Keratinocyte (primary cell): Measurements from ENCODE around the gene SFXN1. TPM values are rescaled to one million over a fixed set of nuclear protein-coding genes. Genes with fewer than 3 reads are reported as not detected.

Source experiments
- DNase-seq: peaks from one replicate; pipeline ENCODE4 v3.0.0-alpha.2; 2011; ENCODE audit warnings: low read depth, missing footprints, low spot score
- FAIRE-seq: peaks from 2 replicates; lab custom pipeline; 2011; peaks lifted over from hg19 to GRCh38; lab: Jason Lieb, UNC
- H2AFZ ChIP-seq: 2 replicates; pipeline ENCODE4 v1.6.0; 2012; ENCODE audit warnings: low read length, control low read depth, inconsistent platforms; ENCODE audit not compliant: control insufficient read depth
- H3K27ac ChIP-seq: 2 replicates; pipeline ENCODE4 v1.5.1; 2011; ENCODE audit warnings: low read length; ENCODE audit not compliant: control insufficient read depth, insufficient read depth
- H3K27me3 ChIP-seq: 3 replicates; pipeline ENCODE4 v1.6.0; 2011; ENCODE audit warnings: low read length; ENCODE audit not compliant: control insufficient read depth, insufficient read depth; ENCODE audit errors: extremely low read depth
- H3K36me3 ChIP-seq, 2 experiments: 2 replicates in 1 of 2; 3 replicates in 1 of 2; pipeline ENCODE4 v1.5.1; 2011; ENCODE audit warnings: low read length in 2 of 2, mild to moderate bottlenecking in 1 of 2; ENCODE audit not compliant: control insufficient read depth in 2 of 2, insufficient read depth in 2 of 2; ENCODE audit errors: extremely low read depth in 1 of 2
- H3K4me1 ChIP-seq: 3 replicates; pipeline ENCODE4 v1.5.1; 2011; ENCODE audit warnings: low read length; ENCODE audit not compliant: control insufficient read depth, insufficient read depth; ENCODE audit errors: extremely low read depth
- H3K4me2 ChIP-seq: 3 replicates; pipeline ENCODE4 v1.6.0; 2011; ENCODE audit warnings: low read depth, low read length; ENCODE audit not compliant: control insufficient read depth, insufficient read depth; ENCODE audit errors: extremely low read depth
- H3K4me3 ChIP-seq, 3 experiments: fragments of 200-600 bp in 1 of 3; sonication (generic) in 1 of 3; 2 replicates in 2 of 3; 3 replicates in 1 of 3; pipeline ENCODE4 v1.5.1; 2011 to 2016; ENCODE audit warnings: low read length in 3 of 3, mild to moderate bottlenecking in 3 of 3, control low read depth in 2 of 3, inconsistent platforms in 1 of 3, low read depth in 1 of 3, mixed read lengths in 1 of 3, mixed run types in 1 of 3, moderate library complexity in 1 of 3; ENCODE audit not compliant: control insufficient read depth in 2 of 3, insufficient read depth in 2 of 3; ENCODE audit errors: extremely low read depth in 1 of 3
- H3K79me2 ChIP-seq: 2 replicates; pipeline ENCODE4 v1.6.0; 2012; ENCODE audit warnings: low read length; ENCODE audit not compliant: control insufficient read depth, insufficient read depth
- H3K9ac ChIP-seq: 3 replicates; pipeline ENCODE4 v1.6.0; 2011; ENCODE audit warnings: low read length; ENCODE audit not compliant: control insufficient read depth, insufficient read depth; ENCODE audit errors: extremely low read depth
- H3K9me1 ChIP-seq: 3 replicates; pipeline ENCODE4 v1.6.0; 2011; ENCODE audit warnings: low read length; ENCODE audit not compliant: control insufficient read depth, insufficient read depth; ENCODE audit errors: extremely low read depth
- H3K9me3 ChIP-seq: 2 replicates; pipeline ENCODE4 v1.5.1; 2012; ENCODE audit warnings: low read depth, low read length; ENCODE audit not compliant: control insufficient read depth
- H4K20me1 ChIP-seq: 3 replicates; pipeline ENCODE4 v1.6.0; 2011; ENCODE audit warnings: low read length; ENCODE audit not compliant: control insufficient read depth, insufficient read depth; ENCODE audit errors: extremely low read depth
- EZH2 ChIP-seq: IDR thresholded peaks from one replicate; pipeline ENCODE4 v1.6.1; 2012; ENCODE audit warnings: inconsistent platforms, mild to moderate bottlenecking, low read length, moderate library complexity
- dilution Hi-C: fragments of 300-500 bp; cut with MboI; formaldehyde crosslinking; loops from one replicate; pipeline ENCODE4 v1.7.0; 2020; ENCODE audit warnings: low sequenced_read_pairs; ENCODE audit not compliant: extremely low pct_ligation_motif_present
- polyA plus RNA-seq, 5 experiments: library from polyadenylated mRNA; depleted of rRNA in 3 of 5; stranded (reverse) in 3 of 5; stranded (forward) in 1 of 5; unstranded in 1 of 5; fragments of >200 nt; gene quantifications; 1 replicate in 1 of 5; 2 replicates in 3 of 5; 3 replicates in 1 of 5; pipeline versions ENCODE4 v1.2.1 to v1.2.3, GENCODE V29; 2011 to 2012; ENCODE audit warnings: missing spikeins in 2 of 5, low read depth in 1 of 5, low replicate concordance in 1 of 5
- TF ChIP-seq, protein P1 (sequence below), 3 experiments: IDR thresholded peaks in 1 of 3; conservative IDR thresholded peaks in 1 of 3; optimal IDR thresholded peaks in 1 of 3; 2 replicates in 2 of 3; 3 replicates in 1 of 3; pipeline versions ENCODE3 to v1.5.1; 2011; ENCODE audit warnings: low read length in 3 of 3, mild to moderate bottlenecking in 3 of 3, moderate library complexity in 2 of 3, control low read depth in 1 of 3, inconsistent platforms in 1 of 3; ENCODE audit not compliant: insufficient read depth in 2 of 3; ENCODE audit errors: extremely low read depth in 1 of 3

The SFXN1 gene
- polyA plus RNA-seq, 1 donor (not counting 4 experiments of a cell fraction or from before 2014, with no cell fraction given), result 80.8 TPM

DNA sequence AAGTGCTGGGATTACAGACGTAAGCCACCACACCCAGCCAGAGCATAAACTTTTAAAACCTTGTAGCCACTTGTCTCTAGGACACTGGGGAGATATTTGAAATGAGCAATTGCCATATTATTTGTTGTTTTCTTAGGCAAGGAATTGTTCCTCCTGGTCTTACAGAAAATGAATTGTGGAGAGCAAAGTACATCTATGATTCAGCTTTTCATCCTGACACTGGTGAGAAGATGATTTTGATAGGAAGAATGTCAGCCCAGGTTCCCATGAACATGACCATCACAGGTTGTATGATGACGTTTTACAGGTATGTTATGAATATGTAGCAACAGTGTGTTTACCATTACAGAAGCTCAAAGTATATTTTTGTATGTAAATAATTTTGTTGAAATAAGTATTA lies 30.5 kb downstream of the SFXN1 start:
- no peaks in the 10 kb centered on the region for H4K20me1 ChIP-seq
- H3K4me2 ChIP-seq, result no peak overlapping the region

DNA sequence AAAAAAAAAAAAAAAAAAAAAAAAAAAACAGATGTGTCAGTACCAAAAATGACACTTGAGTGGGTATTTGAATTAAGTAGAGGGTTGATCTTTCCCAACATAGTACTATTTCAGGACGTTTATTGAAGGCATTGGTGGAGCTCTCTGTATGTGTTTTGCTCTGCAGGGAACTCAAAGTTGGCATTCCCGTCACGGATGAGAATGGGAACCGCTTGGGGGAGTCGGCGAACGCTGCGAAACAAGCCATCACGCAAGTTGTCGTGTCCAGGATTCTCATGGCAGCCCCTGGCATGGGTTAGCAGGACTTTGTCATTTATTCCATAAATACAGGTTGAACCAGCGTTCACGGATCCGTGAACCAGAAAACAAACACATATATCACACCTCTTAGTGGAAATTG lies 34.9 kb downstream of the SFXN1 start:
- dilution Hi-C loops, result no loop called here
- H4K20me1 ChIP-seq, result no peaks in the 10 kb centered on the region
- H3K4me1 ChIP-seq, result no peaks in the 10 kb centered on the region
- peaks cover 12 to 16% of the 10 kb centered on the region in 2 experiments for H3K36me3 ChIP-seq
- no peak for DNase-seq
- no peak overlapping the region for H3K4me3 ChIP-seq
- H3K79me2 ChIP-seq, result no peaks in the 10 kb centered on the region
- FAIRE-seq, result no peak
- H3K27me3 ChIP-seq, result no peaks in the 10 kb centered on the region
- no peak overlapping the region for H3K4me2 ChIP-seq
- TF ChIP-seq EZH2, result no peak
- TF ChIP-seq, protein P1, sequence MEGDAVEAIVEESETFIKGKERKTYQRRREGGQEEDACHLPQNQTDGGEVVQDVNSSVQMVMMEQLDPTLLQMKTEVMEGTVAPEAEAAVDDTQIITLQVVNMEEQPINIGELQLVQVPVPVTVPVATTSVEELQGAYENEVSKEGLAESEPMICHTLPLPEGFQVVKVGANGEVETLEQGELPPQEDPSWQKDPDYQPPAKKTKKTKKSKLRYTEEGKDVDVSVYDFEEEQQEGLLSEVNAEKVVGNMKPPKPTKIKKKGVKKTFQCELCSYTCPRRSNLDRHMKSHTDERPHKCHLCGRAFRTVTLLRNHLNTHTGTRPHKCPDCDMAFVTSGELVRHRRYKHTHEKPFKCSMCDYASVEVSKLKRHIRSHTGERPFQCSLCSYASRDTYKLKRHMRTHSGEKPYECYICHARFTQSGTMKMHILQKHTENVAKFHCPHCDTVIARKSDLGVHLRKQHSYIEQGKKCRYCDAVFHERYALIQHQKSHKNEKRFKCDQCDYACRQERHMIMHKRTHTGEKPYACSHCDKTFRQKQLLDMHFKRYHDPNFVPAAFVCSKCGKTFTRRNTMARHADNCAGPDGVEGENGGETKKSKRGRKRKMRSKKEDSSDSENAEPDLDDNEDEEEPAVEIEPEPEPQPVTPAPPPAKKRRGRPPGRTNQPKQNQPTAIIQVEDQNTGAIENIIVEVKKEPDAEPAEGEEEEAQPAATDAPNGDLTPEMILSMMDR (optimal IDR thresholded peaks at IDR 0.05 in 1 of 3, IDR thresholded peaks at IDR 0.05 in 1 of 3, conservative IDR thresholded peaks at IDR 0.05 in 1 of 3; ENCODE audit: extremely low read depth in 1 of 3, insufficient read depth in 2 of 3, low read length in 3 of 3), result no peak
- H3K9me3 ChIP-seq, result no peaks in the 10 kb centered on the region
- H3K9me1 ChIP-seq, result no peaks in the 10 kb centered on the region
- H3K27ac ChIP-seq, result no peak overlapping the region
- H3K9ac ChIP-seq, result no peak overlapping the region
- H2AFZ ChIP-seq, result no peak overlapping the region

More for the DNA sequence above, 30.5 kb downstream of the SFXN1 start:
- TF ChIP-seq, protein P1 (optimal IDR thresholded peaks at IDR 0.05 in 1 of 3, IDR thresholded peaks at IDR 0.05 in 1 of 3, conservative IDR thresholded peaks at IDR 0.05 in 1 of 3; ENCODE audit: extremely low read depth in 1 of 3, insufficient read depth in 2 of 3, low read length in 3 of 3), result no peak
- TF ChIP-seq EZH2, result no peak
- Histone ChIP-seq H3K36me3 (peaks cover 9 to 16% of the 10 kb centered on the region in 2 experiments), H3K27ac (no peak overlapping the region), H3K9ac (no peak overlapping the region), H2AFZ (no peak overlapping the region), H3K79me2 (no peaks in the 10 kb centered on the region), H3K27me3 (no peaks in the 10 kb centered on the region), H3K9me3 (no peaks in the 10 kb centered on the region), H3K4me1 (no peaks in the 10 kb centered on the region), H3K9me1 (no peaks in the 10 kb centered on the region), H3K4me3 (no peak overlapping the region)
- no peak for DNase-seq
- FAIRE-seq, result no peak
- dilution Hi-C loops, result no loop called here
